GM18517 (cell line): ENCODE measurements around the gene KIF25.

Source experiments
- ATAC-seq: cut with Tn5 transposase; IDR thresholded peaks from one replicate; pipeline ENCODE4 v1.9.1; 2021; ENCODE audit warnings: mild to moderate bottlenecking, moderate library complexity; ENCODE audit not compliant: unreplicated experiment

KIF25 gene

DNA sequence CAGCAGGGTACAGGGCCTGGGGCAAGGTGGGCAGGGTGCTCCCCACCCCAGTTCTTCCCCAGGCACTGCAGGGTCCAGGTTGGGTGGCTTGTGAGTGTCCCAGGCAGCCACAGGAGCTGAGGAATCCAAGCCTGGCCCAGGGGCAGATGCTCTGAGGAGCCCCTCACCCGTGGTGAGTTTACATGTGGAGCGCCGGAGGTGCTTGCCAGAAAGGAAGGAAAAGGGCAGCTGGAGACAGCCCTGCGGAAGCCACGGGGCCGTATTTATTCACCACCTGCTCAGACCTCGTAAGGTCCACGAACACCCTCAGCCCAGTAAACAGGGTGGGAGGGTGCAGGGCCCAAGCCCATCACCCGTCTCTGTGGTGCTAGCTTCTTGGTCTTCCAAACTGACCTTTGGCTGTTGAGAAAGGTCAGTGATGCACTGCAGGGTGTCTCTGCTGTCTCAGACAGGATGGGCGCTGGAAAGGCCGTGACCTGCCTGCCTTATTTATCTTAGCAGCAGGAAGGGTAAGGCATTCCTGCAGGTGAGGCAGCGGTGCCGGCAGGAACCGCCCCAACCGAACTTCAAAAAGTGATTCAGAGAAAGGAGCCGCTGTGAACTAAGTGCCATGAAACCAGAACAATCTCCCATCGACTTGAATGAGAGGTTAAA is 85.5 kb downstream of the KIF25 start:
- no peak for ATAC-seq

DNA sequence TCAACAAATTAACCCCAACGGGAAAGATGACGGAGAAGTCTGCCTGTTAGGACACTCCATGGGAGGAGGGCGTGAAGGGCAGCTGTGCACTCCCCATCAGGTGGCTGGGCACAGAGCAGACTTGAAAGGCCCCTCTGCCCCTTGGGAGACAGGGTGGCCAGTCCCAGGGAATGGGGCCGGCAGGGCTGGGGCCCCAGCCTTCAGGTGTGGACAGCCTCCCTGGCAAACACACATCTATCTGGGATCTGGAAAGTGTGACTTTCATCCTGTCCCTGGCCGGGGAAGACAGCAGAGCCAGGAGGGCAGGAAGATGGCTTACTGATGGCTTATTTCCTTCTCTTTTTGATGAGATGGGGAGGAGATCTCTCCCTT is 86.0 kb downstream of the KIF25 start:
- ATAC-seq: no peak

DNA sequence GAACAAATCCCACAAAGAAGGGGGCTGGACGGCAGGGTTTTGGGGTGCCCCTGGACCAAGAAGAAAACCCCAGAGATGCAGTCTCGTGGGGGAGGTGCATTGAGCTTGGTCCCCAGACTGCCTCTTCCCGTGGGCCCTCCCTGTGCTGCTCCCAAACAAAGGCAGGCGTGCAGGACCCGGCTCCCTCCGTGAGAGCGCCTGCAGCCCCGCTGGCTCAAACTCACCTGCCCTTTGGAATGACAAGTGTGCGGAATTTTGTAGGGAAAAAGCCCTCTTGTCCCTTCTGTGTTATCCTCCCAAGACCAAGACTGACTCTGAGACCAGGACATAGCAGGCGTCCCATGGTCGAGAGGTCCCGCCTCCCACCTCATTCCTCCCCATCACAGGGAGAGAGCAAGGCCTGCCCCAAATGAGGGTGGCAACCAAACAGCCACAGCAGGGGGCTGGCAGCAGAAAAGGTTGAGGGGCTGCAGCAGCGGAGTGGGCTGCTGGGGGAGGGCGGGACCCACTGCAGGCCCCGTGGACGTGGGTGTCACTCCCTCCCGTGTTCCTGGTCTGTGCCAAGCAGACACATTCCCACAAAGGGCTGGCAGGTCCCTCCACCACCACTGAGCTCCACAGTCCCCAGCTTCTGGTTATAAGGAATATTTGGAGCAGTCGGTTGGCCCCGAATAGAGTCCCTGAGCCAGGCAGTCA is 87.1 kb downstream of the KIF25 start:
- ATAC-seq: no peak

DNA sequence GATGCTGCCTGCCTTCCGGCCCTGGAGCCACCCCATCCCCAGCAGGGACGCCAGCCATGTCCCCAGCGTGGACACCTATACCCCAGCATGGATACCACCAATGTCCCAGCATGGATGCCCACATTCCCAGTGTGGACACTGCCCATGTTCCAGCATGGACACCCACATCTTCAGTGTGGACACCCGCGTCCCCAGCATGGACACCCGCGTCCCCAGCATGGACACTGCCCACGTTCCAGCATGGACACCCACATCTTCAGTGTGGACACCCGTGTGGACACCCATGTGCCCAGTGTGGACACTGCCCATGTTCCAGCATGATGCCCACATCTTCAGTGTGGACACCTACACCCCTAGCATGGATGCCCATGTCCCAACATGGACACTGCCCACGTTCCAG is 88.6 kb downstream of the KIF25 start:
- no peak for ATAC-seq

DNA sequence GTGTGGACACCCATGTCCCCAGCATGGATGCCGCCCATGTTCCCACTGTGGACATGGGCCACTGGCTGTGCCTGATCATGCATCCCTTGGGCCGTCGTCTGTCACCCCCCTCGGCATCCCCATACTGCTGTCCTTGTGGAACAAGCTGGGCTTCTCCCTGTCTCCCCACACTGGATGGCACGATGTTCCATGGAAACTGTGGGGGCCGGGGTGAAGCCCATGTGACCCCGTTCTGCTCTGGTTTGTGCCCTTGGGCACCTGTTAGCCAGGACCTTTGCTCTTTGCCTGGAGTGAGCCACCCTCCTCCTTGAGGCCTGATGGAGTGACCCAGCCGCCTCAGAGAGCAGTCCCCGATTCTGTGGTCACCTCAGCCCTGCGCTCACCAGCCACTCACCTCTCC is 89.1 kb downstream of the KIF25 start:
- no peak for ATAC-seq

DNA sequence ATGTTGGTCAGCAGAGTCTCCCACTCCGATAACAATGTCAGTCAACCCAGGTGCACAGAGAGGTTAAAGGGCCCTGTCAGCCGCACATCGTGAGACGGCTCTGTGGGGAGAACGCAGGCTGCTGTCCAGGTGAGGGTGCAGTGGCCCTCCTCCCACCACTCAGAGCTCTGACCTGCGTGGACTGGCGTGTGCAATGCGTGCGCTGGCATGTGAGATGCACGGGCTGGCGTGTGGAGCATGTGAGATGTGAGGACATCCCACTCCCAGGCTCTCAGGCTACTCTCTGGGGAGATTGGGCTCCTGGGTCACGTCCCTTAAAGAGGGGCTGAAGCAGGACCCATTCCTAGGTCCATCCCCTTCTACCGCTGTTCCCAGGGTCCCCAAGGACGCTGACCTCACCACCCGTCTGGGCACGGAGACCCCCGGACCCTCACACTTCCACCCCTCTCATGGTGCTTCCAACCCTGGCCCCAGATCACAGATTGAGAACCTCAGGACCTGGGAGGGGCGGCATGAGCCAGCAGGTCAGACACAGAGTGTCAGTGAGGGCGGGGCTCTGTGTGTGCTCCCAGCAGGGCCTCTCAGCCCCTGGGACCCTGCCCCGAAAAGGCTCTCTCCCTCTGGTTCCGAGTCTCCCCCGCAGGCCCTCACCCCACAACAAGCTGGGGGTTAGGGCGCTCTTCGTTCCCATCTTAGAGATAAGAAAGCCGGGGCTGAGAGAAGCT is 90.1 kb downstream of the KIF25 start:
- no peak for ATAC-seq

DNA sequence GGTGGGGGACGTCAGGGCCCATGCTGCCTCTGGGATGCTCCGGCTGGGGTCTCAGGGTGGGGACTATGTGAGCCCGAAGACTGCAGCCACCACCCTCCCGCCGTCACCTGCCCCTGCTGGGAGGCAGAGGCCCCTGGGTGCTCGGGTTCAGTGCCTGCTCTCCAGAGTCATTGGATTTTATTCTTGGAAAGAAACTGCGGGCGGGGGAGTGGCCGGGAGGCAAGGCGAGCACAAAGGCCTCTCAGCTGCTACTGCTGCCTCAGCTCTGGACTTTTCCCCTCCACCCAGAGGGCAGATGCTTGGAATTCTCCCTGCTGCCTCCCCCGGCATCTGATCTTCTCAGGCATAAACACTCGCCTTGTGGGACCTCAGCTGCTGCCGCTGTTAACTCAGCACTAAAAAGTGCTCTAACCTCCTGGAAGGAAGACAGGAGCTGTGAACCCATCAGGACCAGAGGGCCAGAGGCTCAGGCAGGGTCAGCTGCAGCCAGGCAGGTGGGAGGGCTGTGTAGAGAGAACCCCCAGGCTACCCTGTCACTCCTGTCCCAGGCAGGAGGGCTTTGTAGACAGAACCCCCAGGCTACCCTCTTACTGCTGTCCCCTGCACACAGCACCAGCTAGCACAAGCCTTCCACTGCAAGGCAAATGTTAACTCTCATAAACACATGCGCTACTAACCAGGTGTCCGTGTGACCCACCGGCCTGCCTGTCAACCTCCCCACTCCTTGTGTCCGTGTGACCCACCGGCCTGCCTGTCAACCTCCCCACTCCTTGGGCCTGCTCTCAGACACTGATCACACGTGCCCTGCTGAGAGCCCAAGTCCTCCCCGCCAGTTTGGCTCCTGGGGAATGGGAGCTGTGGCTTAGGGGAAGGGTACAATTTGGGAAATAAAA is 90.9 kb downstream of the KIF25 start:
- no peak for ATAC-seq

DNA sequence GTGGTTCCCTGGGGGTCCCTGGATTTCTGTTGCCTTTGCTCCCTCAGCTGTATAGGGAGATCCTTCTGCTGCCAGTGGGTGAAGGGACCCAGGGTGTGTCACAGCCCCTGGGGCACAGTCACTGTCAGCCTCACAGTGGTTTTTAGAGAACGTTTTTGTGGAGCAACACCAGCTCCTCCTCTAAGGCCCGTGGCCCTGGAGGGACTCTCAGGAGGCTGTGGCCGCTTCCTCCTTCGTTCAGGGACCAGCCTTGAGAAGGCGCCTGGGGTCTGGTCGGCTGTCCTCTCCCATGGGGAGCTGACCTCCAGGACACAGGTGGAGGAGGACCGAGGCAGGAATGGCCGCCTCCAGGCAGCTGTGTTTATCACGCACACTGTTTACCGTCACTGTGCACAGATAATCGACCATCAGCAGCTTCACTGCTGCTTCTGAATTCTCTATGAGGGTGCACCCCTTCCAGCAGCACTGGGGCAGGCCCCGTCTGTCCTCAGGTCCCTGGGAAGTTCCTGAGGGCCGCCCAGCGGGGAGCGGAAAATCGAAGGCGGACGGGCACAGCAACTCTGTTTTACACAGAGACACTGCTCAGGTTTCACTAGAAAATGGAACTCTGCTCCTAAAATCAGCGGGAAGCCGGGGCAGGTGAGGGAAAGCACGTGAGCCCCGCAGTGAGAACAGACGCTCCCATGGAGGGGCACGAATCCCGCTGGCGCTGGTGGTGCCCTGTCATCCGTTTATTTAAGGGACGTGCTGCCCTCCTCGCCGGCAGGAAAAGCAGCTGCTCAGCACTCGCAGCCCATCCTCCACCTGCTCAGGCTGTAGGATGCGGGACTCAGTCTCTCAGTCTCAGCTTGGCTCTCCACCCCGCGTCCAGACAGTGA is 92.0 kb downstream of the KIF25 start:
- ATAC-seq: no peak

DNA sequence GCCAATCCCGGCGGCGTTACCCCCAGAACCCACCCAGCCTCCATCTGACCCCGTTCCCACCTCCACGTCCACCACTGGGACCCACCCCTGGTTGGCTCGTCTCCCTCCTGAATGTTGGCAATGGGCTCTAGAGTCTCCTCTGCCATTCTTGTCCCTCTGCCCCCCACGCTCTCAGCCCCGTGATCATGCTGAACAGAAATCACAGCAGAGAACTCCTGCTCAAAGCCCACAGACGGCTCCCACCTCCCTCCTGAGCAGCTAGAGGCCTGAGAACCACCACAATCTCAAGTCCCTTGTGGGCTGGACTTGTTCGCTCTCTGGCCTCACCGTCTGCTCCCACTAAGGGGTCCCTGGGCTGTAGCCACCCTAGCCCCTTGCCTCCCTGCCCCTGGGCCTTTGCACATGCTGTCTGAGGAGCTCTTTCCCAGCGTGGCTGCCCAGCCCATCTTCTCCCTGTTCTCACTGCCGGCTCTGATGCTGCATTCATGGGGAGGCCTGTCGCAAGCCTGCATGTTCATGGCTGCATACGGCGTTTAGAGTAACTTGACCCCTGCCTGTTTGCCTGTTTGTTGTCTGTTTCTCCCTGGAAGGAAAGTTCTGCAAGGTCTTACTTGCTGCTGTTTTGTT is 92.7 kb downstream of the KIF25 start:
- ATAC-seq: no peak

DNA sequence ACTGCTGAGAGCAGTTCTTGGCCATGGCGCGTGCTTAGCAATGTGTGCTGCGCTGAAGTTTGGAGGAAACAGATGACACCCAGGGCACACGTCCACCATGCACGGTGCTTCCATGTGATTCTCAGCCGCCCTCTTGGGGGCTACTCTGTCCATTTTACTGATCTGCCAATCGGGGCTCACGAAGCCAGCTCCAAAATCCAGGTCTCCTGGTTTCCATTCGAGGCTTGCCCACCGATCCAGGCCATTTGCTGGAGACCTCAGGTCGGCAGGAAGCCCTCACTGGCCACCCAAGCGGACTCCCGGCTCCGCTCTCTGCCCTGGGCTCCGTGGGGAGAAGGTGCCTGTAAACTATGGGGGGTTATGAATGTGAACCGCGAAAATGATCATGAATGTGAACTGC is 93.2 kb downstream of the KIF25 start:
- no peak for ATAC-seq

DNA sequence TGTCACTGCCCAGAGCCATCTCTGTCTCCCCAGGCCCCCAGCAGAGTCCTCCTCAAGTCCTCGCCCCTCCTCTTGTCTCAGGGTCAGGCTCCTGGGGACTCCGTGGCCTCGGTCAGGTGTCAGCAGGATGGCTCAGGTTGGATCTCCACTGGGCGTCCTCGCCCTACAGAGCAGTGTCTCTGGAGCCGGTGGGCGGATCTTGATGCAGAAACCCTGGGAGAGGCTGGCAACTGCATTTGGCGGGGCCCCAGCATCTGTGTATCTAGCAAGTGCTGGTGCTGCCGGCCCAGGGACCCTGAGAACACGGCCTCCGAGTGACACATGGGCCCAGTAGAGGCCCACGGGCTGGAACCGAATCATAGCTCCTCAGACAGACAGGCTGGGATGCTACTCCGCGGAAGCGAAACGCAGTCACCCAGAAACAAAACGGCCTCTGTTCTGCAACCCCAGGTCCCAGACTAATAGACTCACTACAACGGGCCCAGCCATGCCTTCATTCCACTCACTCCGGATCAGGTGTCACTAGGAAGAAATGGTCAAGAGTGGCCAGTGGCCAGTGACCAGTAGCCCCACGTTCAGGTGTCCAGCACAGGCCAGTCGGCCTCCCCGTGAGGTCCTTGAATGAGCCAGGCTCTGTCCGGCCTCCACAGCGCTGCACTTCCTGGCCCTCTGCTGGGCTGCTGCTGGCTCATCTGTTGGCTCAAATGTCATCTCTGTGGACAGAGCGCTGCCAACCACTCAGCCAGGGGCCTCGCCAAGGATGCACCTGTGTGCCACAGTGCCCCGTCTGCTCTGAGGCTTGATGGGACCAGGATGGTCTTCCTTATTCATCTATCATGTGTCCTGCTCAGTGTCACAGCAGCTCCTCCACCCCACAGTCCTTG is 94.2 kb downstream of the KIF25 start:
- ATAC-seq: no peak

DNA sequence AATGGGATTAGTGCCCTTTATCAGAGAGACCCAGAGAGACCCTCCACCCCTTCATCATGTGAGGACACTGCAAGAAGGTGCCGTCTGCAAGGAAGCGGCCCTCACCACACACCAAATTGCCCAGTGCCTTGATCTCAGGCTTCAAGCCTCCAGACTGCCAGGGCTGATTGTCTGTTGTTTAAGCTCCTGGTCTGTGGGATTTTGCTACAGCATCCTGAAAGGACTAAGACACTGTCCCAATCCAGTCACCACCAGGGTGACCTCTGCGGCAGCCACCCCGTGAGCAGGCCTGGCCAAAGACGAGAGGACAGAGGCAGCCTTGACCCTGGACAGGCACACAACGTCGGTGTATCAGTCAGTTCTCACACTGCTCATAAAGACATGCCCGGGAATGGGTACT is 95.1 kb downstream of the KIF25 start:
- ATAC-seq: no peak

DNA sequence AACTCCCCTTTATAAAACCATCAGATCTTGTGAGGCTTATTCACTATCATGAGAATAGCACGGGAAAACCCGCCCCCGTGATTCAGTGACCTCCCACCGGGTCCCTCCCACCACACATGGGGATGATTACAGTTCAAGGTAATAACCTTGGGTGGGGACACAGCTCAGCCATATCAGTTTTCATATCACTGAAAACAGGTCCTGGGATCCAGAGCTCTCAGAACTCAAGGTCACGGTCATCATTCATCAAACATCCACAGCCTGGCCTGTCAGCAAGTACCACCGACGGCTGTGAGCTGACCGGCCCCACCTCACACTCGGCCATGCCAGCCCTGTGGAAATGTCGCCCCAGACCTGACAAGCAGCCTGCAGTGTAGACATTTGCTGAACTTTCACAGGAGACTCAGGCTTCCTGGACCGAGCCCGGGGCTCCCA is 95.6 kb downstream of the KIF25 start:
- no peak for ATAC-seq

DNA sequence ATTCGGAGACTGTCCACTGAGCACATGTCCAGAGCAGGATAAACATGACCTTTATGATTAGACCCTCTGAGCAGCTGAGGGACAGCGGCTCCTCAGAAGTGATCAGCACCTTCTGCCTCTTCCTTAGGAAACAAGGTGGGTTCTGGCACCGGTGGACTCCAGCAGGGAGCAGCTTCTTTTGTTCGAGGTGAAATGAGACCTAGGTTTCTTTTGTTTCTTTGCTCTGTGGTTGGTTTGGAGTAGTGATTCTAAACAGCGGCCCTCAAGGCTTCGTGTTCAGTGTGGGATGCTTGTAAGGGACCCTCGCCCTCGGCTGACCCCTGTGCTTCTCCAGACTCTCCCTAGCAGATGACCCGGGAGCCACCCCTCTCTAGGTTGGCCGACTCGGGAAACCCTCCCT is 96.2 kb downstream of the KIF25 start:
- no peak for ATAC-seq
